ENCODE data around the gene PAQR7. TPM values are rescaled to one million over a fixed set of nuclear protein-coding genes. Genes with fewer than 3 reads are reported as not detected.

Gene PAQR7
- total RNA-seq, 1 donor from 2014 or later: 24.0 TPM

DNA sequence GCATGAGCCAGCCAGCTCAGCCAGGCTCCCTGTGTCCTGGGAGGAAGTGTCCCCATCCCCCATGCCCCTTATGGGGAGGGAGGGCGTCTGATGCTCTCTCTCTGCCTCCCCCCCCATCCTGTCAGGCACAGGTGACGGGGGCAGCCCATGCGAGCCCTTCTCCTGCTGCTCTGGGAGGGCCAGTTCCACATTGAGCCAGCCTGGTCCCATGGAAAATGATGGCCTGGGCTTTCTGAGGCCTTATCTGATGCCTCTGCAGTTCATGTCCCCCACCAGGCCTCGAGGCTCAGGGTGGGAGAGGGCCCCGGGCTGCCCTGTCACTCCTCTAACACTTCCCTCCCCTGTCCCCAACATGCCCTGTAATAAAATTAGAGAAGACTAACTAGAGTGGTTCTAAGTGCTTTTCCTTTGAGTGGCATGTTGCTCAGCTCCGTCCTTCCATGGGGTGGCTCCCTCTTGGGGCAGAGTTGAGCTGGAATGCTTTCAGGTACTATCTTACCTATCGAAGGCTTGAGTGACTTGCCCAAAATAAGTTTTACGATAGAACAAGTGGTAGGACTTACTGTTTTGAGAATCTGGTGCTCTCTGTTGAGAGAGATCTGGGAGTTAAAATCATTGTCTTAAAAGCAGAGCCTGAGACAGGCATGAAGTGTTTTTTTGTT is 57.5 kb downstream of the PAQR7 start:
- Mint-ChIP-seq H3K4me3 (peak overlapping the region; percentile 97), H3K4me1 (peaks cover 34% of the 10 kb centered on the region), H3K36me3 (peaks cover 7% of the 10 kb centered on the region), H3K27ac (peak overlapping the region; percentile 99), H3K9me3 (no peaks in the 10 kb centered on the region), H3K27me3 (ENCODE audit: low read depth) (no peaks in the 10 kb centered on the region)
- TF ChIP-seq, protein P1, sequence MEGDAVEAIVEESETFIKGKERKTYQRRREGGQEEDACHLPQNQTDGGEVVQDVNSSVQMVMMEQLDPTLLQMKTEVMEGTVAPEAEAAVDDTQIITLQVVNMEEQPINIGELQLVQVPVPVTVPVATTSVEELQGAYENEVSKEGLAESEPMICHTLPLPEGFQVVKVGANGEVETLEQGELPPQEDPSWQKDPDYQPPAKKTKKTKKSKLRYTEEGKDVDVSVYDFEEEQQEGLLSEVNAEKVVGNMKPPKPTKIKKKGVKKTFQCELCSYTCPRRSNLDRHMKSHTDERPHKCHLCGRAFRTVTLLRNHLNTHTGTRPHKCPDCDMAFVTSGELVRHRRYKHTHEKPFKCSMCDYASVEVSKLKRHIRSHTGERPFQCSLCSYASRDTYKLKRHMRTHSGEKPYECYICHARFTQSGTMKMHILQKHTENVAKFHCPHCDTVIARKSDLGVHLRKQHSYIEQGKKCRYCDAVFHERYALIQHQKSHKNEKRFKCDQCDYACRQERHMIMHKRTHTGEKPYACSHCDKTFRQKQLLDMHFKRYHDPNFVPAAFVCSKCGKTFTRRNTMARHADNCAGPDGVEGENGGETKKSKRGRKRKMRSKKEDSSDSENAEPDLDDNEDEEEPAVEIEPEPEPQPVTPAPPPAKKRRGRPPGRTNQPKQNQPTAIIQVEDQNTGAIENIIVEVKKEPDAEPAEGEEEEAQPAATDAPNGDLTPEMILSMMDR (IDR thresholded peaks at IDR 0.05; ENCODE audit: unreplicated experiment): no peak
- DNase-seq (ENCODE audit: low spot score in 2 of 2, unreplicated experiment in 2 of 2): no peak

DNA sequence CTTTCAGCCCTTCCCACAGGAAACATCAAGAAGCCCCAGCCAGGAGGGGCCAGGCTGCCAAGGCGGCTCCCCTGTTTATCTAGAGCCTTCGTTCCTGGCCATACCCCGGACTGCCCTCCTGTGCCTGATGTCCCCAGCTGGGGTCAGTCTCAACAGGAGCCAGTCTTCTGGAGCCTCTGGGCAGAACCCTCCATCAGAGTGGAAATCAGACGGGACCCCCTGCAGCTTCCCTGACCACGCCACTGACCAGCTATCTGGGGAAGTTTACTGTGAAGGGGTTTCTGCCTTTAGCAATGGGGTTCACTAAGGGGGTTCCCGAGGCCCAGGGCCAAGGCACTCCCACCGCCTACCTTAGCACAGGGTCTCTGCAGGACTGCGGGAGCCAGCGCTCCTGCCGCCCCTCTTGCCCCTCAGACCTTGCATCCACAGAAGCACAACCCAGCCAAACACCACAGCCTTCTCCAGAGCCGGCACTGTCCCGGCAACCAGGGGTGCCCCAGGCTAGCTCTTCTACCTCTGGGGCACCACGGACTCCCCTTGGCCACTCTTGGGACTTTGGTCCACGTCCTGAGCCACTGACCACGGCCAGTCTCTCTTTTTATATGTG is 59.3 kb downstream of the PAQR7 start:
- Mint-ChIP-seq H3K27ac (no peak overlapping the region), H3K27me3 (ENCODE audit: low read depth) (no peaks in the 10 kb centered on the region), H3K9me3 (no peaks in the 10 kb centered on the region)

DNA sequence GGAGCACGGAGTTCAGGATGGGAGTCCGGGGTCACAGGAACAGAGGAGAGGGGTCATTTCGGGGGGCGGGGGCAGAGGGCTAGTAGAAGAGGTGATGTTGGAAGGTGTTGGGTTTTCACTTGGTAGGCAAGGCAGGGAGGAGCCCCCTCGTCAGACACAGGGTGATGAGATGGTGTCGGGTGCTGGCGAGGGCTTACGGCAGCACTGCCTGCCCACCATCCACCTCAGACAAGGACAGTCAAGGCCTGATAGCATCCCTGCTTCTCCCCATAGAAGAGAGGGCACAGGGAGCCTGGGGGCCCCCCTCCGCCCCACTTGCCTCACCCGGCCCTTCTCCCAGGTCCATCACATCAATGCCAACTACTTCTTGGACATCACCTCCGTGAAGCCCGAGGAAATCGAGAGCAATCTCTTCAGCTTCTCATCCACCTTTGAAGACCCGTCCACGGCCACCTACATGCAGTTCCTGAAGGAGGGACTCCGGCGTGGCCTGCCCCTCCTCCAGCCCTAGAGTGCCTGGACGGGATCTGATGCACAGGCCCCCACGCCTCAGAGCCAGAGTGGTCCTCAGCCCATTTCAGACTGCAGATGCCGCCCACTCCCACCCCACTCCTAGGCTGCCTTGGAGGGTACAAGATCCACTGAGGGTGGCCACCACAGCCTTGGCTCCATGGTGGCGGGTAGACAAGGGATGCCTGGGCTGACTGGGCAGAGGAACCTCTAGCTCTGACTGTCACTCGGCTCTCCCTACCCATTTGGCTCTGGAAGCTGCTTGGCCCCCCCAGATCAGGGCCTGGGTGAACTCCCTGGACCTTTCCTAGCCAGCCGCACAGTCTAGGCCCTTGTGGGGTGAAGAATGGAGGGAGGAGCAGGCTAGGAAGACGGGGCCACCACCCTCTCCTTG is 60.0 kb downstream of the PAQR7 start:
- H3K27me3 Mint-ChIP-seq (ENCODE audit: low read depth): no peaks in the 10 kb centered on the region
- H3K36me3 Mint-ChIP-seq: peaks cover 7% of the 10 kb centered on the region
- H3K4me3 Mint-ChIP-seq: no peak overlapping the region
- H3K4me1 Mint-ChIP-seq: peaks cover 18% of the 10 kb centered on the region
- TF ChIP-seq, protein P1 (IDR thresholded peaks at IDR 0.05; ENCODE audit: unreplicated experiment): no peak
- H3K9me3 Mint-ChIP-seq: no peaks in the 10 kb centered on the region
- peak overlapping the region; percentile 19 for H3K27ac Mint-ChIP-seq
- DNase-seq (ENCODE audit: low spot score in 2 of 2, unreplicated experiment in 2 of 2): no peak

More for the DNA sequence above, 59.3 kb downstream of the PAQR7 start:
- no peak for DNase-seq (ENCODE audit: low spot score in 2 of 2, unreplicated experiment in 2 of 2)
- TF ChIP-seq, protein P1 (IDR thresholded peaks at IDR 0.05; ENCODE audit: unreplicated experiment): no peak
- H3K4me1 Mint-ChIP-seq: peaks cover 25% of the 10 kb centered on the region
- H3K36me3 Mint-ChIP-seq: peaks cover 7% of the 10 kb centered on the region
- no peak overlapping the region for H3K4me3 Mint-ChIP-seq

DNA sequence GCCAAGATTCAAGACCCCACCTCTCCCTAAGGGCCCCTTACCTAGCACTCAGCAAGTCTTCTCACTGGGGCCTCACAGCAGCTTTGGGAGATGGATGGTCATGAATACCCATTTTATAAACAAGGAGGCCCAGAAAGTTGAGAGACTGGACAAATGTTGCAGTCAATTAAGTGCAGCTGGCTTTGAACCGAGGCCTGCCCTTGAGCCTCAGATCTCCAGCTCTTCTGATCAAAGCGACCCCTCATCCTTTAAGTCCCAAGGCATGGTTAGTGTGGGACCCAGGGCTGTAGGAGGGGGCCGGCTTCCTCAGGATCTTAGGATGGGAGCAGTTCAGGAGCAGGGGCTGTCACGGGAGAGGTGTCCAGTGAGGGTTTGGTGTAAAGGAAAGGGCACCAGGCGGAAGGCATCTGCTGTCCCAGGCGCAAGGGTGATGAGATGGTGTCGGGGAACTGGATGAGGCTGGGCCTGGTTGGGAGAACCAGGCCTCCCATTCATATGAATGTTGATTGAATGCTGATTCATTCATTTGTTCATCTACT is 60.9 kb downstream of the PAQR7 start:
- TF ChIP-seq, protein P1 (IDR thresholded peaks at IDR 0.05; ENCODE audit: unreplicated experiment): no peak
- Mint-ChIP-seq H3K36me3 (peaks cover 8% of the 10 kb centered on the region), H3K27me3 (ENCODE audit: low read depth) (no peaks in the 10 kb centered on the region), H3K4me1 (peaks cover 18% of the 10 kb centered on the region), H3K27ac (peak overlapping the region; percentile 19), H3K9me3 (no peaks in the 10 kb centered on the region), H3K4me3 (no peak overlapping the region)
- no peak for DNase-seq (ENCODE audit: low spot score in 2 of 2, unreplicated experiment in 2 of 2)

DNA sequence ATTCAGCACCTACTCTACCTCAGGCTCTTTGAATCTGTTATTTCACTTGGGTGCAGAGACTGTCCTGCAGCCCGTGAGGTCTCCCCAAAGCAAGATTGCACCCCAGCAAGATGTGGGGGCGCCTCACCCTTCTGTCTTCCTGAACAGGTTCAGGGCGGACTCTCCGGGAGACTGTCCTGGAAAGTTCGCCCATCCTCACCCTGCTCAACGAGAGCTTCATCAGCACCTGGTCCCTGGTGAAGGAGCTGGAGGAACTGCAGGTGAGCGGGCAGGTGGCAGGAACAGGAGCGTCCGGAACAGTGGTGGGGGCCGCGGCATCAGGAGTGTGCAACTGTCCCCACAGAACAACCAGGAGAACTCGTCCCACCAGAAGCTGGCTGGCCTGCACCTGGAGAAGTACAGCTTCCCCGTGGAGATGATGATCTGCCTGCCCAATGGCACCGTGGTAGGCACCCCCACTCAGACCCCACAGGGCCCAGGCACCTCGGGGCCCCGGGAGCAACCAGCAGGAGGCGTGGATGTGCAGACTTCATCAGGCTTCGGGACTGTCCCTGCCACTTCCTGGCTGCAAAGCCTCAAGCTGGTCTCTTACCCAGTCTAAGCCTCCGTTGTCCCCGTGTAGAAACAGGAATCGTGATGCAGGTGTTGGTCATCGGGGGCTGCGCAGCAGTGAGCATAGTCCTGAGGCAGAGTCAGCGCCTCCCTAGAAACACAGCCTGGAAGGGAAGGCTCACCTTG is 61.6 kb downstream of the PAQR7 start:
- TF ChIP-seq, protein P1 (IDR thresholded peaks at IDR 0.05; ENCODE audit: unreplicated experiment): no peak
- H3K4me1 Mint-ChIP-seq: peaks cover 12% of the 10 kb centered on the region
- H3K4me3 Mint-ChIP-seq: no peak overlapping the region
- no peak for DNase-seq (ENCODE audit: low spot score in 2 of 2, unreplicated experiment in 2 of 2)
- H3K27ac Mint-ChIP-seq: no peak overlapping the region
- no peaks in the 10 kb centered on the region for H3K27me3 Mint-ChIP-seq (ENCODE audit: low read depth)
- H3K36me3 Mint-ChIP-seq: peaks cover 9% of the 10 kb centered on the region
- no peaks in the 10 kb centered on the region for H3K9me3 Mint-ChIP-seq

Measured in mesothelial cell of epicardium (in vitro differentiated cells).